DMS79 (cell line): ENCODE measurements around the gene PDF.
"Not testable (repeated sequence)": the region's sequence is repeated elsewhere in the genome, so short reads cannot be mapped to it uniquely, and the experiment has no call there.

Experiments
- DNase-seq: peaks from one replicate; lab custom pipeline; 2025; lab: John Stamatoyannopoulos, UW

PDF gene

DNA sequence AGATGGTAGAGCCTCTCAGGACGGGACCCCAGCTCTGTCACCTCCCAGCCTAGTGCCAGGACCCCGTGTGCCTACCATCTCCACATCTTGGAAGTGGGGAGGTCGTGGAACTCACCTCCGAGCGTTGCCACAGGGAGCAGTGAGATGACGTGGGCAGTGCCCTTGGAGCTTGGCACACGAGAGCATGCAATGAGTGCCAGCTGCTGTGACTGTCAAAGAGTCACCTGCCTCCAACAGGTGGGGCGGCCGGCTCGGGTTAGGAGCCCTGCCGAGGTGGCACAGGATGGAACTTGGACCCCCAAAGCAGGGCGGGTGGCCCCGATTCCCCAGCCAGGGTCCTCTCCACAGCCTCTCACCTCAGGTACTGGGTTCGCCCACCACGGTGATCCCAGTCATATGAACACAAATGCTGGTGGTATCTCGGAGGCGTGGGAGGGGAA is 13.8 kb downstream of the PDF start:
- no peak for DNase-seq

DNA sequence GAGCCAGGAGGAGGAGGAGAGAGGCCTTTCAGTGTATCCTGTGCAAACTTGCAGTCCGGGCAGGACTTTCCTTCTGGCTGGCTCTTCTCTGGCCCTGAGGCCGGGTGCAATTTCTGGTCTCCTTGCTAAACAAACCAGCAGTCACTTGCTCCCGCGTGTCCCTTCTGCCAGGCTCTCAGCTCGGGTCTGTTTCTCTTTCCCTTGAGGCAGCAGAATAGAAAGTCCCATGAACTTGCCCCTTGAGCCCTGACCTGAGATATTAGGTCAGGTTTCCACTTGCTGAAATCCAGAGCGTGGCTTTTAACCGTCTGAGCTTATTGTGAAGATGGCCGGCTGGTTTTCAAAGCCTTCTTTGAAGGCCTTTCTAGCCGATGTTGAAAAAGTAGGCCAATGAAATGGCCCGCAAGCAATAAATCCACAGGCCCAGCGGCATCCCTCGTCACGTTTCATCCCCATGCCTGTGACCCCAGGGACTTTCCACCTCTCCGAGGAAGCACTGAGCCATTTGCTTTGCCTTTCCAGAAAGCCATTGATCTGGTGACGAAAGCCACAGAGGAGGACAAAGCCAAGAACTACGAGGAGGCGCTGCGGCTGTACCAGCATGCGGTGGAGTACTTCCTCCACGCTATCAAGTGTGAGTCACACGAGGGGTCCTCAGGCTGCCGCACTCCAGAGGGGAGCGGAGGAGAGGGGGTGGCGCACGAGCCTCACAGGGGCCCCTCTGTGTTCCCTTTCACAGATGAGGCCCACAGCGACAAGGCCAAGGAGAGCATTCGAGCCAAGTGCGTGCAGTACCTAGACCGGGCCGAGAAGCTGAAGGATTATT is 14.7 kb downstream of the PDF start:
- no peak for DNase-seq

DNA sequence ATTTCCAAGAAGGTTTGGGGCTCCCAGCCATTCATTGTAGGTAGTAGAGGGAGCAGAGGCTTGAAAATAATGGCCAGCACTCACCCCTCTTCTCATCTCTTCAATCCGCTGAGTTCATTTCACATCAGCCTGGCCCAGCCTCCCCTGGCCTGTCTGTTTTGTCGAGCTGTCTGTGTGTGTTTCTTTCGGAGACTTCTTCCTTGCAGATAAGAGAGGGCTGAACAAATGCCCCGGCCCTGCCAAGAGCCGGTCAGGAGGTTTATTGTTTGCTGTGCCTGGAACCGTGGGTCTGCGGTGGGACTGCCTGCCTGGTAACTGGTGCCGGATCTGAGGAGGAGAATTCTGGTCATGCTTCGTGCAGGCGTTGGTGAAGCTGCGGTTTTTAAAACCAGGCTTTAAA is 15.9 kb downstream of the PDF start:
- DNase-seq, result no peak

DNA sequence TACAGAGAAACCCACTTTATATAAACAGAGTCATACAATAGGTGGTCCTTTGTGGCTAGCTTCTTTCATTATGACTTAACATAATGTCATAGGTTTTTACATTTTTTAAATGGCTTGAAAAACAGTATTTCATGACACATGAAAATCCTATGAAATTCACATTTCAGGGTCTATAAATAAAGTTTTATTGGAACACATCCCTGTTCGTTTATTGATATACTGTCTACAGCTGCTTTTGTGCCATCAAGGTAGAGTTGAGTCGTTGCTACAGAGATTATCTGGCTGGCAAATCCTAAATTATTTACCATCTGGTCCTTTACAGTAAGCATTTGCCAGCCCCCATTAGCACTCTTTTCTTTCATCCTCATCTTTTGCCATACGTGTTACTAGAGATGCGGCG is 16.9 kb downstream of the PDF start:
- DNase-seq, result no peak

DNA sequence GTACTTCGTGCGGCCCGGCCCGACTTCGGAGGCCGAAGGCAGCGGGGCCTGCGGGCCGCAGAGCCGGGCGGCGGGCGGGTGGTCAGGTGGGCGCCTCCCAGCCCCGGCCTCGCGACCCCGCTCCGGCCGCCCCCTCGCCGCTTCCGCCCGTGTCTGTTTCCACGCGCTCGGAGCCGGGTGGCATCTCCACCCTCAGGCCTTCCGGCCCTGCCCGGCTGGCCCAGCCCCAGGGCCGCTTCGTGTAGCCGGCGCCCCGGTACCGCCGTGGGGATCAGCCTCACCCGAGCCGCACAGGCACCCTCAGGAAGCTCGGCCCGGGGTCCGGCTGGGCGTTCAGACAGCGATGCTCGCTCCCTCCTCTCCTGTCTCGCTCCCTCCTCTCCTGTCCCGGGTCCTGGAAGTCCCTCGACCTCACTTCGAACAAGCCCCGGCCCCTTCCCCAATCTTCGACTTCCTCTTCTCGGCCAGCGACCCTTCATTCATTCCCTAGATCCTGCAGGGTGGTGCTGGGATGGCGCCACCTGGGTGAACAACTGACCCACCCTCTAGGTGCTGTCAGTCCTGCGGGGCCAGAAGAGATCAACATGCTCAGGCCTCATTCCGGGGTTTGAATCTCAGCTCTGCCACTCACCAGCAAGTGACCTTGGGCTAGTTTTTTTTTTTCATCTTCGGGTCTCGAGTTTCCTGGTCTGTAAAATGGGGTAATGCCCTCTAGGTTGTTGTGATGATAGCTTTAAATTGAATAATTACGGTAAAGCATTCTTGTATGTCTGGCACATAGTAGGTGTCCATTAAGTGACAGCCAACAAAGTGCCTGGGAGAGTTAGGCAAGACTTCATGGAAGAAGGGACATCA is 18.6 kb downstream of the PDF start:
- no peak for DNase-seq

DNA sequence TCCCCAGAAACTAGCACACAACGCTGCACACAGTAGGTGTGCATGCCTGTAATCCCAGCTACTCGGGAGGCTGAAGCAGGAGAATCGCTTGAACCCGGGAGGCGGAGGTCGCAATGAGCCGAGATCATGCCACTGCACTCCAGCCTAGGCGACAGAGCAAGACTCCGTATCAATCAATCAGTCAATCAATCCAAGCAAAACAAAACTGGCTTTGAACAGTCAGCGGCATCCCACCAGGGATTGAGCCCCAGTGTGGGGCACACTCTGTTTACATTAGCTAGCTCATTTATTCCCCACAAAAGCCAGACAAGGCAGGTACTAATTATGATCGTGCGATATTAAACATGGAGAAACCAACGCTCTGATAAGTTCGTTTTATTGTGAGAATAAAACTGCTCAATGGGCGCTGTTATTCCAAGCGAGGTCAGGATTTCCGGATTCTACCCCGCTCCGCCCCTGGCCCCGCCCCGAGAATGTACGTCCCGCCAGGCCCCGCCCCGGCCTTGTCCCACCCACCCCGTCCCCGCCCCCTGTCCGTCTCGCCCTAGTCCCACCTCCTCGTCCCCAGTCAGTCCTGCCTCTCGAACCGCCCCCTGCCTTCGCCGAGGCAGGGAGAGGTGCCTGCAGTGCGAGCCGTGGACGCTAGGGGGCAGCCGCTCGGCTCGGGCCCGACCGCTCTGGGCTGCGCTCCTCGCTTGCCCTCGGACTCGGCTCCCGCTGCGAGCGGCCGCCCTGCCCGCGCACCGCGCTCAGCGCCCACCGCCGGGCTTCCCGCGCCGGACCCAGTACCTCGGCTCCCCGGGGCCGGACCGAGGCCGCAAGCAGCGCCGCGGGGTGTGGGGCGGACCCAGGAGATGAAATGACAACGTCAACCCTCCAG is 19.5 kb downstream of the PDF start, which contains the start of gene VPS4A:
Gene VPS4A, plus strand, starts transcription at position 698 of the 880 bp plus-strand sequence. Its CDS starts 162 bp downstream, at position 860.
- peak; percentile 58 for DNase-seq

DNA sequence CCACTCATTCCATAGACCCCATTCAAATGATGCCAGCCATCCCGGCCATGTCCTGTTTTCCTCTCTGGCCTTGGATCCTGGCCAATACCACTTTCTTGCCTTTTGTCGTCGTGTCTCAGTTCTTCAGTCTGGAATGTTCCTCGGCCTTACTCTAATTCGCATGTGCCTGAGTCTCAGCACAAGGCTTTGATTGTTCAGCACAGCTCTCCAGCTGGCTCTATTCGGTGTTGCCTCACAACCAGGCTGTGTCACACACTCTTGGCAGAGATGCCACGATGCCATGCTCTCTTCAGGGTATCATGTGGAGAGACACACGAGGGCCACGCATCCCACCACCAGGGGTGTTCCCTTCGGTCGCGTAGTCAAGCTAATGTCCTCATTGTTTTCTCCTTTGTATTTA is 21.1 kb downstream of the PDF start:
- no peak for DNase-seq

DNA sequence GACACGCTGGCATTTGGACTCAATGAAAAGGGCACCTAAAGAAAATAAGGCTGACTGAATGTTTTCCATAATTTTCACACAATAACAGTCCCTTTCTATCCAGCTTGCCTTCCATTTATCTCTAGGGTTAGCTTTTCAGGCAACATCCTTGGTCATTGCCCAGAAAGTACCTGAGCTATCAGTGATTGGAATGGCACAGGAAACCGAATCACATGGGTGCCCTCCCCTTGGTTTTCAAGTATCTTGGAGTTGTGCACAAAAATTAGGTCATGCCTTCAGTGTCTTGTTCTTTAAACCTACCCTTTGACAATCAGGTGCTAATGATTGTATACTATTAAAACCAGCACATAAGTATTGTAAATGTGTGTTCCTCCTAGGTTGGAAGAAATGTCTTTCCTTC is 22.5 kb downstream of the PDF start:
- DNase-seq, result no peak

DNA sequence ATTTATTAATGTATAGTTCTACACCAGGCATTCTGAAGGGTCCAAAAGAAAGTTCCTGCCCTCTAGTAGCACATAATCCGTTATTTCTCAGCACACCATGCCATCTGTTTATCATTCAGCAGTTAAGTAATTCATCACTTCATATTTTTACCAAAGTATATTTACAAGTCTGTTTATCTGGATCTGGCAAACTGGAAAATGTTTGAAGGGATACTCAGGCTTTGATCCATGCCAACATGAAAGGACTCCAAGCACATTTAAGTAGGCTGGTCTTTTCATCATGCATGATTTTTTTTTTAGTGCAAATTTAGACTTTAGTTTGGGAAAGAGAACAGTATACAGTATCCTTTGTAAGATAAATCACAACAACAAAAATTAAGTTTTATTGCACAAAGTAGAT is 23.3 kb downstream of the PDF start:
- no peak for DNase-seq

DNA sequence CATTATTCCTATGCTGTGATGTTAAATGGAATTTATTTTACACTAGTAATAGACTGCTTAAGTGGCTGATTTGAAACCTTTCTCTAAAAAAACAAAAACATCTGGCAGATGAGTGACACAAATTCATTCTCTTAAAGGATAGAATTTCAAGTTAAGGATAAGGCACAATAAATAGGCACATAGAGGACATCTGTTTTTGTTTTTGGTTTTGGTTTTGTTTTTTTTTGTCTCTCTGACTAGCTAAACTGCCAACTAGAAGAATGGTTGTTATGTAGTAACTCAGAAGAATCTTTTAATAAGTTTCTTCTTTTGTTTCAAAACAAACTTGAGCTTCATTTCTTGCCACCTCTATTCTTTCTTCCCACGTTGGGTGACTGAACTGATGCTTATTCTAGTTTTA is 24.4 kb downstream of the PDF start:
- no peak for DNase-seq

DNA sequence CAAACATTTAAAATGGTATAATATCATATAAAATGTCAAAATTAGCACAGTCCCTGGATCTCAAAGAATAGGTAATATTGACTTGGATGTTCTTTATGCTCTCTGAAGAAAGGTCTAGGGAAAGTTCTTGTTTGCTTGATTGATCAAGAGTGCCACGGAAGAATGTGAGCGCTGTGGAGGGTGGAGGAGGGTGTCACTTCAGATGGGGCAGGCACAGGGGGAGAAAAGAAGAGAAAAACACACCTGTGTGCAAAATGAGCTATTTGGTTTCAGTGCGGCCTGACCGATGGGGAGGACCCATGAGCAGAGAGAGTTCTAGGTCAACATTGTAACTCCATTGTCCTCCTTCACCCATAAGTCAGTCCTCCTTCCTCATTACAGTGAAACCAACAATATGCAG is 28.1 kb downstream of the PDF start:
- DNase-seq, result no peak

DNA sequence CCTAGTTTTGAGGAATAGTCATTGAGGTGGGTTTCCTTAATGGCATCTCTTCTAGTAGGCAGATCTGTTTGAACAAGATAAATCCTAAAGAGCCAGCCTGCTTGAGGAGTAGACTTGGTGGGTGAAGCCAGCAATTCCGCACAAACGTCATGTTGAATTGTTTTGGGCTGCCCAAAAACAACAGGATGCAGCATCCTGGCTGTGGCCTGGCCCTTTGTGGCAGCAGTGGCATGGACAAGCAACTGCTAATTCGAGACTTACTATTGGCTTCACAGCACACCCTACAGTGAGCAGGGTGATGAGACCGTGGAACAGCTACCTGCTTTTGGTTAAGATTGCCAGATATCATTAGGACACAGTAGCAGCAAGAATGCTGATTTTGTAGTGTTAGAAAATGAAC is 28.5 kb downstream of the PDF start:
- DNase-seq, result no peak

DNA sequence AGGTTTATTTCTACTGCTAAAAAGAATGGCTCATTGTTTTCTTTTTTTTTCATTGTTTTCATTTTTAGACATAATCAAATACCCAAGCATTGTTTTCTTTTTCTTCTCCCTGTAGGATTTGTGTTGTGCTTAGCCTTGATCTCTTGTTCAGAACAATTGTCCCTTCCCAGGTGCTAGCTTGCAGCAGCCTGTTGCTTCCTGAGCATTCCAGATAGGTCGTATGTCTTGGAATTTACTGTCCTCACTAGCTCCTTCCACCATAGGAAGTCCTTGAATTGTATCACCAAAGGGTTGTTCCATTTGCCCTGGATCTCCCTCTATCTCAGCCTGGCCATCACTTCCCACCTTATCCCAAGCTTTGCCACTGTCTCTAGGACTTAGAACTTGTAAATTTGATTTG is 29.2 kb downstream of the PDF start:
- no peak for DNase-seq

DNA sequence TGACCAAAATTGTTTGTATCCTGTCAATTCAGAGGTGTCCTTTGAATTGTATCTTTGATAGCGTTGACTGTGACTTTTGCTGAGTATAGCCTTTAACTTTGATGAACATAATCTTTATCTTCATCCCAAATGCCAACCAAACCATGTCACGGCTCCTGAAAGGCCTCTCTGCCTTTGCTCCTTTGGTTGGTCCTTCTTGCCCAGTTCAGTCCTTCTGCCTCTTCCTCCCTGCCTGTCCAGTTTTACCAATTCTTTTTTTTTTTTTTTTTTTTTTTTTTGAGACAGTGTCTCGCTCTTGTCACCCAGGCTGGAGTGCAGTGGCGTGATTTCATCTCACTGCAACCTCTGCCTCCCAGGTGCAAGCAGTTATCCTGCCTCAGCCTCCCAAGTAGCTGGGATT is 32.1 kb downstream of the PDF start:
- DNase-seq, result no peak

DNA sequence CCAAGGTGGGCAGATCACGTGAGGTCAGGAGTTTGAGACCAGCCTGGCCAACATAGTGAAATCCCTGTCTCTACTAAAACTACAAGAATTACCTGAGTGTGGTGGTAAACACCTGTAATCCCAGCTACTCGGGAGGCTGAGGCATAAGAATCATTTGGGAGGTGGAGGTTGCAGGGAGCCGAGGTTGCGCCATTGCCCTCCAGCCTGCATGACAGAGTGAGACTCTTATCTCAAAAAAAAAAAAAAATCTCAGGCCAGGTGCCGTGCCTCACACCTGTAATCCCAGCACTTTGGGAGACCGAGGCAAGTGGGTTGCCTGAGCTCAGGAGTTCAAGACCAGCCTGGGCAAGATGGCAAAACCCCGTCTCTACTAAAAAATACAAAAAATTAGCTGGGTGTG is 33.6 kb downstream of the PDF start:
- DNase-seq, result not testable (repeated sequence)

DNA sequence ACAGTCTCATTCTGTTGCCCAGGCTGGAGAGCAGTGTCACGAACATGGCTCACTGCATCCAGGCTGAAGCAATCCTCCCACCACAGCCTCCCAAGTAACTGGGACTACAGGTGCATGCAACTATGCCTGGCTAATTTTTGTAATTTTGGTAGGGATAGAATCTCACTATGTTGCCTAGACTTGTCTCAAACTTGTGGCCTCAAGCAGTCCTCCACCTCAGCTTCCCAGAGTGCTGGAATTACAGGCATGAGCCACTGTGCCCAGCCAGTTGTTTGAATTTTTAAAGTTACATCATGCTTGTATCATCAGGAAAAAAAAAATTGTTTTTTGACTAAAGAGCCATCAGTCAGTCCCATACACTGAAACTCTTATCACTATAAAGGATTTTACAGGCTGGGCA is 36.3 kb downstream of the PDF start:
- no peak for DNase-seq

DNA sequence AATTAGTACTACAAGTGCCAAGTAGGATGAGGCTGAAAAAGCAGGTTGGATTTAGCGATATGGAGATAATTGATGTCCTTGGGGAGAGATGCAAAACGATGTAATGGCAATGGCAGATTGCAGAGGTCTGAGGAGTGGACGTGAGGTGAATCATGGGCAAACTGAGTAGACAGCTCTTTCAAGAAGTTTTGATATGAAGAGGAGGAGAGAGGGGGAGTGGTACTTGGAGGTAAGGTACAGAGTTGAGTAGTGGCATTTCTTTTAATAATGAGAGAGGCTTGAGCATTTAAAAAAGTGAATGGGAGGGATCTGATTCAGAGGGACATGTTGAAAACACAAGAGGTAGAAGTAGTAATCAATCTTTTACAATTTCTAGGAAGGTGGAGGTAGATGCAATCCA is 37.0 kb downstream of the PDF start:
- DNase-seq, result no peak

DNA sequence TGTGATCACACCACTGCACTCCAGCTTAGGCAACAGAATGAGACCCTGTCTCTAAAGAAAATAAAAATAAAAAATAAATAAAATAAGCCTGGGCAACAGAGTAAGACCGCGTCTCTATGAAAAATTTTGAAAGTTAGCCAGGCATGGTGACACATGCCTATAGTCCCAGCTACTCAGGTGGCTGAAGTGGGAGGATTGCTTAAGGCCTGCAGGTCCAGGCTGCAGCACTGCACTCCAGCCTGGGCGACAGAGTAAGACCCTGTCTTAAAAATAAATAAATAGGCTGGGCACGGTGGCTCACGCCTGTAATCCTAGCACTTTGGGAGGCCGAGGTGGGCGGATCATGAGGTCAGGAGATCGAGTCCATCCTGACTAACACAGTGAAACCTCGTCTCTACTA is 38.7 kb downstream of the PDF start:
- not testable (repeated sequence) for DNase-seq

DNA sequence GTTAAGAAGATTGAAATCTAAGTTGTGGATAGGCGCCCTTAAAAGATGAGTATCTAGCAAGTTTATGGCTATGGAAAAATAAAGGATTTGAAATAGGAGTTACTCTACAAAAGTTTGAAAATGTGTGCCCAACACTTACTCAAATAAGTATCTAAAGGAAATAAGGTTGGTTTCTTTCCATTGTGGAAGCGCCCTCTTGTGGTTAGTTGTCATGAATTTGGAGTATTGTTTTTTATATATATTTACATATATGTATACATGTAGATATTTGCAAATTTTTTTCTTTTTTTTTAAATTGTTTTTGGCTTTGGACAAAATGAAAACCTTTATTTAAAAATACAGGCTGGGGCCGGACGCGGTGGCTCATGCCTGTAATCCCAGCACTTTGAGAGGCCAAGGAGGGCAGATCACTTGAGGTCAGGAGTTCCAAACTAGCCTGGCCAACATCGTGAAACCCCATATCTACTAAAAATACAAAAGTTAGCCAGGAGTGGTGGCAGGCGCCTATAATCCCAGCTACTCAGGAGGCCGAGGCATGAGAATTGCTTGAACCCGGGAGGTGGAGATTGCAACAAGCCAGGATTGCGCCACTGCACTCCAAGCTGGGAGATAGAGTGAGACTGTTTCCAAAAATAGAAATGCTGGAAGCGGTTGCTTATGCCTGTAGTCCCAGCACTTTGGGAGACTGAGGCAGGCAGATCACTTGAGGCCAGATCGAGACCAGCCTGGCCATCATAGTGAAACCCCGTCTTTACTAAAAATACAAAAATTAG is 43.3 kb downstream of the PDF start:
- DNase-seq, result no peak

DNA sequence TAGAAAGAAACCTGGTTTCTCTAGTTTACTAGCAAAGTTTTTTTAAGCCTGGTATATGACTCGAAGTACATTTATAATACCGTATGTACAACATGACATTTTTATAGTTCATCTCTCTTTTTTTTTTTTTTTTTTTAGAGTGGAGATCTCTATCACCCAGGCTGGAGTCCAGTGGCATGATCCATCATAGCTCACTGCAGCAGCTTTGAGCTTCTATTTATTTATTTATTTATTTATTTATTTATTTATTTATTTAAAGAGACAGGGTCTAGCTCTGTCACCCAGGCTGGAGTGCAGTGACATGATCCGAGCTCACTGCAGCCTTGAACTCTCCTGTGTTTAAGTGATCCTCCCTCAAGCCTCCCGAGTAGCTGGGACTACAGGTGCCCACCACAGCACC is 45.1 kb downstream of the PDF start:
- no peak for DNase-seq

DNA sequence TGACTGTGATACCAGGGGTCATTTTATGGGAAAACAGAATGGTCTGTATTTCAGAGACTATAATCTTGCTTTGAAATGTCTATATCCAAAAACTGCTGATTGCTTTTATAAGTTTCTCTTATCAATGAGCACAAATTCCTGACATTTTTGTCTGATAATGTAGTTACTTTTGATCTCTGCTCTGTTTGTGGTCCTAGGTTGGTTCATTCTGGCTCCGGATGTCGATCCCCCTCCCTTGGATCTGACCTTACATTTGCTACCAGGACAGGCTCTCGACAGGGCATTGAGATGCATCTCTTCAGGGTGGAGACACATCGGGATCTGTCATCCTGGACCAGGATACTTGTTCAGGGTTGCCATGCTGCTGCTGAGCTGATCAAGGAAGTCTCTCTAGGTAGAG is 46.5 kb downstream of the PDF start:
- no peak for DNase-seq
